Cardiac atrium fibroblast (primary cell): ENCODE results near the gene OTUD5. TPM values are rescaled to one million over a fixed set of nuclear protein-coding genes. Genes with fewer than 3 reads are reported as not detected.

Experiments used
- total RNA-seq: library from RNA; depleted of rRNA; stranded (reverse); fragments of >200 nt; gene quantifications from 2 replicates; pipeline ENCODE4 v1.2.3, GENCODE V29; 2015

Gene OTUD5
- total RNA-seq = 31.8 and 32.9 TPM in 2 replicates

GRCh38 chrX:48957477-48957826 is at the start of gene OTUD5:
OTUD5 (minus strand) TSS chrX:48957607; CDS start chrX:48957570, 37 bp downstream.

GRCh38 chrX:49002091-49002935 is 44.9 kb upstream of the OTUD5 start, which contains the start of gene GRIPAP1:
GRIPAP1 (minus strand) TSS chrX:49002264; CDS start chrX:49002229, 35 bp downstream.

GRCh38 chrX:48971249-48972219 is 14.1 kb upstream of the OTUD5 start, which contains the start of gene KCND1:
KCND1 (minus strand) TSS chrX:48971844; CDS start chrX:48970271, 1,573 bp downstream.

GRCh38 chrX:48918643-48919340 is 38.6 kb downstream of the OTUD5 start, which contains the start of gene PIM2:
PIM2 (minus strand) TSS chrX:48919024; CDS start chrX:48918834, 190 bp downstream.

GRCh38 chrX:48911412-48912182 is 45.8 kb downstream of the OTUD5 start, which contains the start of gene SLC35A2:
SLC35A2 (minus strand) TSS chrX:48911646; CDS start chrX:48911636, 10 bp downstream.

GRCh38 chrX:48897625-48898306 is 59.6 kb downstream of the OTUD5 start, which contains the start of the genes PQBP1 and TIMM17B:
PQBP1 (plus strand) TSS chrX:48897930; CDS start chrX:48898510, 580 bp downstream.
TIMM17B (minus strand) TSS chrX:48897768; CDS start chrX:48897749, 19 bp downstream.

Other genes starting within 250 kb of the OTUD5 start
- gene GLOD5, start 195.9 kb downstream of the OTUD5 start, total RNA-seq = not detected in 2 replicates
- not detected in 2 replicates for gene GATA1, start 171.0 kb downstream of the OTUD5 start, total RNA-seq
- gene HDAC6, start 155.5 kb downstream of the OTUD5 start, total RNA-seq = 30.3 and 33.5 TPM in 2 replicates
- gene ERAS, start 131.1 kb downstream of the OTUD5 start, total RNA-seq = not detected in 2 replicates
- gene PCSK1N, start 122.0 kb downstream of the OTUD5 start, total RNA-seq = 1.4 and 1.5 TPM in 2 replicates
- gene TIMM17B, start 59.8 kb downstream of the OTUD5 start, total RNA-seq = 9.6 and 22.4 TPM in 2 replicates
- gene PQBP1, start 59.7 kb downstream of the OTUD5 start, total RNA-seq = 48.1 and 55.8 TPM in 2 replicates
- 32.1 and 32.5 TPM in 2 replicates for gene SLC35A2, start 46.0 kb downstream of the OTUD5 start, total RNA-seq
- gene PIM2, start 38.6 kb downstream of the OTUD5 start, total RNA-seq = 1.8 and 7.6 TPM in 2 replicates
- 0.81 and 1.4 TPM in 2 replicates for gene KCND1, start 14.2 kb upstream of the OTUD5 start, total RNA-seq
- gene GRIPAP1, start 44.7 kb upstream of the OTUD5 start, total RNA-seq = 10.4 and 19.0 TPM in 2 replicates
- 38.3 and 58.5 TPM in 2 replicates for gene TFE3, start 85.8 kb upstream of the OTUD5 start, total RNA-seq
- 1.1 and 1.6 TPM in 2 replicates for gene CCDC120, start 101.4 kb upstream of the OTUD5 start, total RNA-seq
- 24.0 and 56.5 TPM in 2 replicates for gene PRAF2, start 116.4 kb upstream of the OTUD5 start, total RNA-seq
- 64.0 and 93.0 TPM in 2 replicates for gene WDR45, start 122.3 kb upstream of the OTUD5 start, total RNA-seq
- 19.9 and 20.6 TPM in 2 replicates for gene GPKOW, start 166.1 kb upstream of the OTUD5 start, total RNA-seq
- 4.4 and 5.6 TPM in 2 replicates for gene MAGIX, start 205.2 kb upstream of the OTUD5 start, total RNA-seq
- 78.9 and 81.2 TPM in 2 replicates for gene PLP2, start 214.3 kb upstream of the OTUD5 start, total RNA-seq
- gene PRICKLE3, start 228.8 kb upstream of the OTUD5 start, total RNA-seq = 5.2 and 5.5 TPM in 2 replicates
- 0.32 and 0.54 TPM in 2 replicates for gene SYP, start 242.6 kb upstream of the OTUD5 start, total RNA-seq